Measurements from ENCODE around the gene MRPL32. TPM values are rescaled to one million over a fixed set of nuclear protein-coding genes. Genes with fewer than 3 reads are reported as not detected.

The MRPL32 gene
- total RNA-seq, 2 donors from 2014 or later, result 47.2 to 62.3 TPM

DNA sequence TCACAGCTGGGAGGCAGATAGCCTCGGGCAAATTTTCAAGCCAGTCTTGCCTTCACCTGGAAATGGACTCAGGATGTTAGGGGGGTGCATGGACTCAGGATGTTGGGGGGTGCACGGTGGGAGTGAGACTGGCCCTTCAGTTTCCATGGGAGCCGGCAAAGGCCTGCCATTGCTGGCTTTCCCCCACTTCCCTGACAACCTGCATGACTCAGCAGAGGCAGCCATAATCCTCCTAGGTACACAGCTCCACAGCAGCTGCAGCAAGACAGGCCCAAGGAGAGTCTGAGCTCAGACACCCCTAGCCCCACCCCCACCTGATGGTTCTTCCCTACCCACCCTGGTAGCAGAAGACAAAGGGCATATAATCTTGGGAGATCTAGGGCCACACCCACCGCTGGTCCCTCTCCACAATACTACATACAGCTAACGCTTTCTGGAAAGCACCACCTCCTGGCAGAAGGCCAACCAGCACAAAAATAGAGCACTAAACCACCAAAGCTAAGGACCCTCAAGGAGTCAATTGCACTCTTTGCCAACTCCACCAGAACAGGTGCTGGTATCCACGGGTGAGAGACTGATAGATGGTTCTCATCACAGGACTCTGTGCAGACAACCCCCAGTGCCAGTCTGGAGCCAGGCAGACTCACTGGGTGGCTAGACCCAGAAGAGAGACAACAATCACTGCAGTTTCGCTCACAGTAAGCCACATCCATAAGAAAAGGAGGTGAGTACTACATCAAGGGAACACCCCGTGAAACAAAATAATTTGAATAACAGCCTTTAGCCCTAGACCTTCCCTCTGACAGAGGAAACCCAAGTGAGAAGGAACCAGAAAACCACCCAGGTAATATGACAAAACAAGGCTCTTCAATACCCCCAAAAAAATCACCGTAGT is 38.6 kb upstream of the MRPL32 start:
- H3K4me1 ChIP-seq, result peaks cover 5% of the 10 kb centered on the region
- DNase-seq, result no peak

DNA sequence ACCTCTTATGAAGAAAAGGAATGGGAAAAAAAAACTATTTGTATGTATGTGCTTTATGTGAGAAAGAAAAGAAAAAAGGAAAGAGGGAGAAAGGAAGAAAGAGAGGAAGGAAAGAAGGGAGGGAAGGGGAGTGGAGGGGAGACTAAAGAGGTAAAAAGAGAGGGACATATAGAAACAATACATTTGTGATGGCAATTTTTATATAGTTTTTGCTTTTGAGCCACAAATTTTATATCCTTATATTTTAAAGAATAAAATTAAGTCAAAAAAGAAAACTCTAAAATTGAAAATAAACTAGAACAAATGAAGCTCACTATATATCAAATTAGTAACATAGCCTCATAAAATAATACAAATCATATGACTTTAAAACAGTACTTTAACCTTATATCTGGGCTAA is 31.3 kb upstream of the MRPL32 start:
- no peaks in the 10 kb centered on the region for H3K9me3 ChIP-seq
- no peaks in the 10 kb centered on the region for H3K36me3 ChIP-seq
- H3K27ac ChIP-seq, result no peak overlapping the region
- H3K4me1 ChIP-seq, result no peaks in the 10 kb centered on the region
- DNase-seq, result no peak
- no peaks in the 10 kb centered on the region for H3K27me3 ChIP-seq
- no peak overlapping the region for H3K9ac ChIP-seq (ENCODE audit: low read depth in 2 of 2, low read length in 2 of 2)
- H3K4me3 ChIP-seq, result no peak overlapping the region
- intact Hi-C loops (cut with DNase I), result no loop called here
- TF ChIP-seq, protein P1, sequence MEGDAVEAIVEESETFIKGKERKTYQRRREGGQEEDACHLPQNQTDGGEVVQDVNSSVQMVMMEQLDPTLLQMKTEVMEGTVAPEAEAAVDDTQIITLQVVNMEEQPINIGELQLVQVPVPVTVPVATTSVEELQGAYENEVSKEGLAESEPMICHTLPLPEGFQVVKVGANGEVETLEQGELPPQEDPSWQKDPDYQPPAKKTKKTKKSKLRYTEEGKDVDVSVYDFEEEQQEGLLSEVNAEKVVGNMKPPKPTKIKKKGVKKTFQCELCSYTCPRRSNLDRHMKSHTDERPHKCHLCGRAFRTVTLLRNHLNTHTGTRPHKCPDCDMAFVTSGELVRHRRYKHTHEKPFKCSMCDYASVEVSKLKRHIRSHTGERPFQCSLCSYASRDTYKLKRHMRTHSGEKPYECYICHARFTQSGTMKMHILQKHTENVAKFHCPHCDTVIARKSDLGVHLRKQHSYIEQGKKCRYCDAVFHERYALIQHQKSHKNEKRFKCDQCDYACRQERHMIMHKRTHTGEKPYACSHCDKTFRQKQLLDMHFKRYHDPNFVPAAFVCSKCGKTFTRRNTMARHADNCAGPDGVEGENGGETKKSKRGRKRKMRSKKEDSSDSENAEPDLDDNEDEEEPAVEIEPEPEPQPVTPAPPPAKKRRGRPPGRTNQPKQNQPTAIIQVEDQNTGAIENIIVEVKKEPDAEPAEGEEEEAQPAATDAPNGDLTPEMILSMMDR (IDR thresholded peaks at IDR 0.05), result no peak

More for the DNA sequence above, 38.6 kb upstream of the MRPL32 start:
- Histone ChIP-seq H3K36me3 (no peaks in the 10 kb centered on the region), H3K9ac (ENCODE audit: low read depth in 2 of 2, low read length in 2 of 2) (no peak overlapping the region), H3K9me3 (no peaks in the 10 kb centered on the region), H3K27me3 (no peaks in the 10 kb centered on the region), H3K4me3 (no peak overlapping the region), H3K27ac (no peak overlapping the region)
- TF ChIP-seq, protein P1 (IDR thresholded peaks at IDR 0.05), result no peak
- intact Hi-C loops (cut with DNase I), result no loop called here

DNA sequence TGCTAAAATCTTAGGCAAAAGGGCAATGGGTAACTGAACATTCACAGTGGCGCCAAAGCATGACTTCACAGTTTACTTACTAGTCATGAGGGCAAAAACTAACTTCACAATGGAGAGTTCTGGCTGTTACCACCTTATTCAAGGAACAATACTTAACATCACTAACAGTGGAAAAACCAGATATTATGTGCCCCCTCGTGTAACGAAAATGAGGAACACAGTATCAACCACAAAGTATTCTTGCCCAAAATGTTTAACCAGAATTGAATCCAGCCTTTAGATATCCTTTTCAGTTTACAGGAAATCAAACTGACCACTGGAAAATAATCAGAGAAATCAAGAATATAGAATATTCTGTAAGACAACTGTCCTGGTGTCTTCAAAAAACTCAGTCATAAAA is 29.8 kb upstream of the MRPL32 start:
- Histone ChIP-seq H3K27me3 (no peaks in the 10 kb centered on the region), H3K27ac (no peak overlapping the region), H3K4me1 (peaks cover under 1% of the 10 kb centered on the region), H3K4me3 (no peak overlapping the region), H3K9me3 (no peaks in the 10 kb centered on the region), H3K36me3 (no peaks in the 10 kb centered on the region), H3K9ac (ENCODE audit: low read depth in 2 of 2, low read length in 2 of 2) (no peak overlapping the region)
- no peak for DNase-seq
- intact Hi-C loops (cut with DNase I), result no loop called here
- TF ChIP-seq, protein P1 (IDR thresholded peaks at IDR 0.05), result no peak

DNA sequence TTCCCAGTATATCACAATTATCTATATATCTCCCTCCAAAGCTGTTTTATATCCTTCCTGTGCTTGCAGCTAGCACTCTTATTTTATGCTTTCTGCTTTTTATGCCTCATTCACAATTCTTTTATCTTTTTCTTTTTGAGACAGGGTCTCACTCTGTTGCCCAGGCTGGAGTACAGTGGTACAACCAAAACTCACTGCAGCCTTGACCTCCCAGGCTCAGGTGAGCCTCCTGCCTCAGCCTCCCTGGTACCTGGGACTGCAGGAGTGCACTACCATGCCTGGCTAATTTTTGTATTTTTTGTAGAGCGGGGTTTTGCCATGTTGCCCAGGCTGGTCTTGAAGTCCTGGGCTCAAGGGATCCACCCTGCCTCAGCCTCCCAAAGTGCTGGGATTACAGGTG is 26.0 kb upstream of the MRPL32 start:
- no peak overlapping the region for H3K27ac ChIP-seq
- no peak for DNase-seq
- TF ChIP-seq, protein P1 (IDR thresholded peaks at IDR 0.05), result no peak
- peaks cover 4% of the 10 kb centered on the region for H3K4me1 ChIP-seq
- H3K9ac ChIP-seq (ENCODE audit: low read depth in 2 of 2, low read length in 2 of 2), result no peak overlapping the region
- no peak overlapping the region for H3K4me3 ChIP-seq
- H3K9me3 ChIP-seq, result no peaks in the 10 kb centered on the region
- intact Hi-C loops (cut with DNase I), result no loop called here
- no peaks in the 10 kb centered on the region for H3K27me3 ChIP-seq
- no peaks in the 10 kb centered on the region for H3K36me3 ChIP-seq

DNA sequence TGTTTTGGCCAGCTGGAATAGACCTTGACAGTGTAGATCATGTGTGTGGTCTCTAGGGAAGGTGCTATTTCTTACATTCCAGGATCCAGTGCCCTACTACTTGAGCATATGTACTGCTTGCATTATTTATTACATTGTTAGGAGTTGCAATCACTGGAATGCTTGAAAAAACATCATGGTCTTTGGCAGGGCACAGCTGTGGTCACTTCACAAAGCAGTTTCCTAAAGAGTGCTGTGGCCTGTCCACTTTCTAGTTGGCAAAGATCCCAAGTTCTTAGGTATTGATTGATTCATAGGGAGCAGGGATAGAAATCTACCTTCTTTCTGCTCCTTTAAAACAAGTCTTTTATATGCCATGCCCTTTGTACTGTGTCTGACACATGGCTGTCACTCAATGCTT is 24.9 kb upstream of the MRPL32 start:
- Histone ChIP-seq H3K27me3 (no peaks in the 10 kb centered on the region), H3K36me3 (no peaks in the 10 kb centered on the region), H3K27ac (no peak overlapping the region), H3K9me3 (no peaks in the 10 kb centered on the region), H3K4me3 (no peak overlapping the region), H3K4me1 (peaks cover 4% of the 10 kb centered on the region), H3K9ac (ENCODE audit: low read depth in 2 of 2, low read length in 2 of 2) (no peak overlapping the region)
- DNase-seq, result no peak
- TF ChIP-seq, protein P1 (IDR thresholded peaks at IDR 0.05), result no peak
- intact Hi-C loops (cut with DNase I), result no loop called here

Measured in colonic mucosa (tissue), 4 donors.